Endometrial microvascular endothelial cells (primary cell): ENCODE measurements around the gene PEX7. TPM values are rescaled to one million over a fixed set of nuclear protein-coding genes. Genes with fewer than 3 reads are reported as not detected.
"Not testable (repeated sequence)": the region's sequence is repeated elsewhere in the genome, so short reads cannot be mapped to it uniquely, and the experiment has no call there.

ENCODE experiments used
- in situ Hi-C: cut with HindIII; loops from 2 replicates; pipeline ENCODE4 v1.10.0; 2017; ENCODE audit warnings: low sequenced_read_pairs, low pct_unique_long_range_greater_than_20kb; ENCODE audit errors: inconsistent ontology term
- total RNA-seq: library from RNA; depleted of rRNA; stranded (reverse); fragments of >200 nt; gene quantifications from one replicate; pipeline ENCODE4 v1.2.3, GENCODE V29; 2015; ENCODE audit errors: inconsistent ontology term

Gene PEX7
- total RNA-seq, 1 donor from 2014 or later = 5.6 TPM

DNA sequence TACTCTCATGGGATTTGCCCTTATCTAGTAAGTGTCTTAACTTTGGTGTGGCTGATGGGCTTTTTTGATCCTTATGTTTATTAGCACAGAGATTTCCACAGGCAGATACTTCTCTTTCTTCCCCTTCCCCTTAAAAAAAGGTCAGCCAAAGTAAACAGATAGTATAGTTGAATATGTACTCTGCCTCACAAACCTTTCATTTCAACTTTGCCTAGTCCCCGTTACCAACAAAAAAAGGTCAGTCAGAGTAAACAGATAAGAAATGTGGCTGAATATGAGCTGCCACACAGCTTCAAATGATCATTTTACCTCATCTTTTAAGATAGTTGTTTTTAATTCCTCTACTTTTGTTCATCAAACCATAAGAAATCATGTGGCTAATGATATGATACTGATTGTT lies 65.6 kb downstream of the PEX7 start:
- in situ Hi-C loops = no loop called here

DNA sequence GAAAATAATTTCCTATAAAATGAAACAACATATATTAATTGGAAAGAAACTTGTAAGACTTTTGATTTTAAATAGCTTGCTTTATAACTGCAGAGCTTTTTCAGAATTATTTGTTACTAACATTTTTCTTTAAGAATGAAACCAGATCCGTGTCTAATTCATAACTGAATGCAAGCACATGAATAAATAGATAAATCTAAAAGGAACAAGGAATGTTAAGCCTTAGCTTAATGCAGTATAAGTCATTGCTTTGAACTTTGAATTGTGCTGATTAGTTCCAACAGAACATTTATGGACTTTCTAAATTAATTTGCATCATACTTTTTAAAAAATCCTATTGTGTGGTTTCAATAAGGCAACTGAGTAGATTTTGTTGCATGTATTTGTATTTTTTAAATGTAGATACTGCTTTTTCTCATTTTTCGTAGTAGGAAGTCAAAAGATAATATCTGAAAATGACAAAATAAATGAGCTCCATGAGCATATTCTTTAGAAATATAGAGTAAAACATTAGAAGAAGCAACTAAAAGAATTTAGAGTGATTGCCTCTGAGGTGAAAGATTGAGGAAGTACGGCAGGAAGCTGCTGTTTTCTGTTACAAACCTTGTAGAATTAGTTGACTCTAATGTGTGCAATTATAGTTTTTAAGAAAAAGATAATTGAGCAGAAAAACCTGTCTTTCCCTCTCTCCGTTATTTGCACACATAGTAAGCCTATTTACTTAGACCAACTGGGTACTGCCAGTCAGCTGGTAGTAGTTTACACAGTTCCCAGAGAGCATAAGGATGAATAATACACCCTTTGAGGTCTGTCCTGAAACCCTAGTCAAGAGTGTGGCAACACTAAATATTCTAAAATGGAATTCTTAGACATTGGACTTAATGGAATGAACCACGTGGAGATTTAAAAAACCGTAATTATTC lies 67.1 kb downstream of the PEX7 start:
- in situ Hi-C loops = no loop called here

DNA sequence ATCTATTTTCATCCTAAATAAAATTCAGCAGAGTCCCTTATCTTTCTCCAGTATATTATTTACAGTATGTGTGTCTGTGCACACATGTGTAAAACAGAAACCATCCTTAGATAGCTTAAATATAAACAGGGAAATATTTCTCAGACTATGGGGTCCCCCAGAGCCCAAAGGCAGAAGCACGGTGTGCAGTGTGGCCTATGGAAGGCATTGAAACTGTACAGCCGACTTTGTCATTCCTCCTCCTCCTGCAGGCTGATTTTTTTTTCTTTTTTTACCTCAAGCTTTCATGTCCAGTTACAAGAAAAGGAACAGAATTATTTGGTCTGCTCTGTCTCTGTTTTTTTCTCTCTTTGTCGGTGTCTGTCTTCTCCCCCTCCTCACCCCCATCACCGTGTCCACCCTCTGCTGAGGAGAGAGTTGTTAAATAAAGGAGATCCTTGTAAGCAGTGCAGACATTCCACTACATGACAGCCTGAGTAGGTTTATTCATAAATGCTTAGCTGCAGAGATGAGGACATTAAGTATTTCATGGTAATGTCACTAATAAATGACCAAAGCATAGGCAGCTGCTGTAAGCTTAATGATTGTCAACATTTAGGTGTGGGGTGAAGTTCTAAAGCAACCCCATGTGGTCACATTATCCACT lies 67.9 kb downstream of the PEX7 start:
- in situ Hi-C loops = no loop called here

DNA sequence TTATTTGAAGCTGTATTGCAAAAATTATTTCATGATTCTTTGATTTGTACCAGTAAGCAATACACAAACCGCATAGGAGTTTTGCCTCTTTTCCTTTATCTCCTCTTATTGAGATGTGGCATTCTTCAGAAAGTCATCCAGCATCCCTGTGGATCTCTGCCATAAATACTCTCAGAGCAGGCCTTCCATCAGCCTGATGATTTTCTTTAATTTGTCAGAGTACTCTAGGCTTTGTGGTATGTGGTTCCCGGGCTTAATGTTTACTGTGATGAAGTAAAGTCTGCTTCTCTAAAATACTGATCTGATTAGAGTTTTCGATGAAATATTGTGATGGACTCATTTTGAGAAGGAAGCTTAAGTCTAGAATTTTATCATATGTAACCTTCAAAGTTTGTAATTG lies 68.6 kb downstream of the PEX7 start:
- in situ Hi-C loops = no loop called here

DNA sequence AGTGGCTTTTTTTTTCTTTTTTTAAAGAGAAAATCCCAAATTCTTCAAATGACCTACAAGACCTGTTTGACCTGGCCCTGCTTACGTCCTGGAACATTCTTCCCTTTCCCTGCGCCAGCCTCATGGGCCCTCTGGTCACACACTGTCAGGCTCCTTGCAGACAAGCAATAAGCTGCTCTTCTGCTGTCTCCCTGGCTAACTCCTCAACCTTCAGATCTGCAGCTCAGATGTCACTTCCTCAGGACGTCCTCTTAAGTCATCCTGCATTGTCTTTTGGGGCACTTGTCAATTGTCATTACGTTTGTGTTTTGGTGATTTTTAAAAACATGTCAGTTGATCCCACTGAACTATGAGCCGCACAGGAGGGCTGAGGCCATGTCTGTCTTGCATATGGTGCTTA lies 70.8 kb downstream of the PEX7 start:
- in situ Hi-C loops = no loop called here

DNA sequence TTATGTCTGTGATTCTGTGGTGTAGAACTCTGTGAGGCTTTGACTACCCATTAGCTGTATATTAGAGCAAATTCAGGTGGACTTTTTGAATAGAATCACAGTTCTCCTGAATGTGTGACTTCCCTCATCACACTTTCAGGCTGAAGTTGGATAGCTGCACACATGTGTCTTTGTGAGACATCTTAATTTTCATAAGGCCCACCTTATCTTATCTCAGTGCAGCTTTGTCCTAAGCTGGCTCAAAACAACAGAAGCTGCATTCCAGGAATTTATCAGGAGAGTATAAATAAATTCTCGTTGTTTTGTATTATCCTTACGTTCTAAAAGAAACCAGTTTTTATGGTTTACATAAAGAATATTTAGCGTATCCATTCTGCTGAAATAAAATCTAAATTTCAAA lies 73.5 kb downstream of the PEX7 start:
- in situ Hi-C loops = no loop called here

DNA sequence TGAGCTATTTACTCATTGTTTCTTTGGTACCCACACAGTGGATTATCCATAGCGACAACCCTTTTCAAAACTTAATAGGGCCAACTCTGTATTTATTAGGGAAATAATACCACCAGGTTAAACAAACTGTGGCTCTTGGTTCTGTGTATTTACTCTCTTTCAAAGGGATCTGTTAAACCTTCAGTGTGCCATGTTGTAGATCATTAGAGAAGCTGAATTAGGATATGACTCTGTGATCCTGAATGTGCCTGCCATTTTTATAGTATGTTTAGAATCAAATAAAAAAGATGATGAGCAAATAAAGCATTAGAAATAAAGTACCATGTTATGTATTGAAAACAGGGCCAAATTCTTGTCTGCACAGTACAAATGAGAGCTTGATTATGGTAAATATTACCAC lies 74.7 kb downstream of the PEX7 start:
- in situ Hi-C loops = no loop called here

DNA sequence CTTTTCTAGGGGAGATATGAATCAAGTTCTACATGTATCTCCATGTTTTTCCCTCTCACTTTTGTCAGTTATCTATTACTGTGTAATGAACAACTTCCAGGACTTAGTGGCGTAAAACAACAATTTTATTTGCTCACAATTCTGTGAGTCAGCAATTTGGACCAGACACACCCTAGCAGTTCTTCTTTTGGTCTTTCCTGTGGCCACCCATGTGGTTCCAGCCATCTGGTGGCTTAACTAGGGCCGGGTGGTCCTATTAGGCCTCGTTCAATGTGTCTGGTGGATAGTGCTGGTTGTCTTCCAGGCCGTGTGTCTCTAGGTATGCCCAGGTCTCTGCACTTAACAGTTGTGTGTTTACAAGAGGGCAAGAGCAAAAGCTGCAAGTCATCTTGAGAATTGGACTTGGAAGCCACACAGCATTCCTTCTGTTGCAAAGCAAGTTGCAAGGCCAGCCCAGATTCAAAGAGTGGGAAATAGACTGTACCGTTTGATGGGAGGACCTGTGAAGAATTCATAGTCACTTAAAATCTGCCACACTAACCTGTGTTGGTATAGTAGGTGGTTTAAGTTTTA lies 78.9 kb downstream of the PEX7 start:
- in situ Hi-C loops = no loop called here

DNA sequence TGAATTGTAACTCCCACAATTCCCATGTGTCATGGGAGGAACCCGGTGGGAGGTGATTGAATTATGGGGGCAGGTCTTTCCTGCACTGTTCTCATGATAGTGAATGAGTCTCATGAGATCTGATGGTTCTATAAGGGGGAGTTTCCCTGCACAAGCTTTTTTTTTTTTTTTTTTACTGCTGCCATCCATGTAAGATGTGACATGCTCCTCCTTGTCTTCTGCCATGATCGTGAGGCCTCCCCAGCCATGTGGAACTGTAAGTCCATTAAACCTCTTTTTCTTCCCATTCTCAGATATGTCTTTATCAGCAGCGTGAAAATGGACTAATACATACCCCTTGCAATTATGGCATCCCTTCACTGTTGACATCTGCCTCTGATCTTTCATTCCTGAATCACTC lies 82.1 kb downstream of the PEX7 start:
- in situ Hi-C loops = not testable (repeated sequence)

DNA sequence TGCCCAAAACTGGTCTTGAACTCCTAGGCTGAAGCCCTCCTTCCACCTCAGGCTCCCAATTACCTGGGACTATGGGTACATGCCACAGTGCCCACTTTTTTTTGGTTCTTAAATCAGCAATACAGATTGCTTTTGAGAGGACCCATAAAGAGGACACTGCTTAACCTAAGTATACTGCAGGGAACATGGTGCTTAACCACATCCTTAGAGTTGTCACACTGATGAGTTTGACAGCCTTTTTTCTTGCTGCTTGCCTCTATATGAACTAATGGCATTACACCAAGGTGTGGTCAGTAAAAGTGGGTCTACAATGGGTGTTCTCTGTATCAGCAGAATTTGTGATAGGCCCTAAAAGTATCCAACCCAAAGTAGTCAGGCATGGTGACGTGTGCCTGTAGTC lies 92.6 kb downstream of the PEX7 start:
- in situ Hi-C loops = no loop called here

DNA sequence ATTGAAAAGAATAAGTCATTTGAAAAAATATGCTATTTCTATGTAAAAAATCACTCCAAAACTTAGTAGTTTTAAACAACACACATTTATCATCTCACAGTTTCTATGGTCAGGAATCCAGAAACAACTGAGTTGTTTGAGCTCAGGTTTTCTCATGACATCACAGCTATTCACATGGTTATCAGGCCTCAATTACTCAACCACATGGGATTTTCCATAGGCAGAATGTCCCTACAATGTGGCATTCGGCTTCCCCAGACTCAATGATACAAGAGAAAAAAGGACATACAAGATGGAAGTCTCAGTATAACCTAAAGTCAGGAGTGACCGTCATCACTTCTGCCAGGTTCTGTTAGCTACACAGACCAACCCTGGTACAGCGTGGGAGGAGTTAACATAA lies 96.3 kb downstream of the PEX7 start:
- in situ Hi-C loops = no loop called here

DNA sequence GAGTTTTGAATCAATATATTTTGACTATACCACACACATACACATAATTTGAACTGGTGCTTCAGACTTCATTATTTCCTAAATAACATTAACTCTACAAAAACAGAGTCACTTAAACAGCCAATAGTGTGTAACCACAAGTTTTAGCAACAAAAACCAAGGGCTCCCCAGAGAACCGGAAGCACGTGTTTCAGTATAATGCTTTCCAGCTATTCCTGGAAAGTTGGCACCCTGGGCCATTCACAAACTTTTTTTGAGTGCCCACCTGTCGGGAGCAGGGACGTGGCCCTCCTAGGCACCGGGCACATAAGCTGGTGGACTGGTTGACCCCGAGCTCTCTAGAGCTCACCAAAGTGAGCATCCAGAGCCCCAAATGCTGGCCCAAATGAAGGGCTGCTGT lies 97.8 kb downstream of the PEX7 start:
- in situ Hi-C loops = no loop called here

DNA sequence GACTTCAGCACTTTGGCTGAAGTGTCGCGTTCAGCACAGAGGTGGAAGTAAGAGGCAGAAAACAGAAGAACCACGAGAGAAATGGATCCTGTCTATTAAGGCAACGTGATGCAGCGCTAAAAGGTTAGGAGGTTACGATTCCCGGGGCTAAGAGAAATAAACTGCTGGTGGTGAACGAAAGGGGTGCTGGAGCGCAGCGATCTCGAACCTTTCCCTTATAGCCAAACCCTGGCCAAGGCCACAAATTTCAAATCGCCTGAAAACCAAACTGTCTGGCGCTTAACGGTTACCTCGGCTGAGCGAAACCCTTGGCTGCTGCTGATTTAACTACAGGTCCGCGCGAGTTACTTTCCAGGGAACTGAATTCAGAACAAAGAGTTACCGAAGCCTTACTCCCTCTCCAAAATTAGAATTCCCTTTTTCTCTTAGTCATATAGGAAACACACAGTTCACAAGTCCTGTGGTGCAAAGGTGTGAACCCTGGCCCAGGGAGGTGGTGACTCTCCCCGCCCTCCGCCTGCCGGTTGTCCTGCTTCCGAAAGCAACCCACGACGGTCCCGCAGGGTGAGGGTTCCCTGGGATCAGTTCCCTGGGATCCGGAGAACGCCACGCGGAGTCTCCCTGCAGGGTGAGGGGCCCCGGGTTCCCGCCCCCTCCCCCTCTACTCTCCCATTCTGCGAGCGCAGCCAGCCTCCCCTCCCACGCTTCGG lies 98.4 kb downstream of the PEX7 start:
- in situ Hi-C loops = no loop called here

DNA sequence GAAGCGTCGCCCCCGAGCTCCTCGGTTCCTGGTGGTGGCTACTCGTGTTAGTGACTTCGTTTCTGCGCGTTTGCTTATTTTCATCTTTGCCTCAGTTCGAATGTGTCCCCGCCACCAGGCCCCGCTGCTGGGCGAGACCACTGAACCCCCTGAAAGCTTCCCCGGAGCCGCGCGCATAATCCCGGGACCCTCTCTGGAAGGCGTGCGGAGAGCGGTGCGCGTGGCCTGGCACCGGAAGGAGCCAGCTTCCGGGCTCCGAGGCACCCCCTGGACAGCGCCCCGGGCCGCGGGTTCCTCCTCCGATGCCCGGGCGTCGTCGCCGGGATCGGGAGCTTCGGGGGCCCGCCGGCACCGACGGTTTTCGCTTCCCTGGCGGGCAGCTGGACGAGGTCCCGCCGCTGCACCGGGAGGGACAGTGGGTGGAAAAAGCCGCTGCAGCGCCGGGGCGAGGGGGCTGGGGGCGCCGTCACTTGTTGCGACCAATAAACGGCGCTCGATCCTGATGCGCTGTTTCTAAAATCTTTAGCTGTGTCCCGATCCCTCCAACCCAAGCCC lies 99.1 kb downstream of the PEX7 start:
- in situ Hi-C loops = no loop called here

DNA sequence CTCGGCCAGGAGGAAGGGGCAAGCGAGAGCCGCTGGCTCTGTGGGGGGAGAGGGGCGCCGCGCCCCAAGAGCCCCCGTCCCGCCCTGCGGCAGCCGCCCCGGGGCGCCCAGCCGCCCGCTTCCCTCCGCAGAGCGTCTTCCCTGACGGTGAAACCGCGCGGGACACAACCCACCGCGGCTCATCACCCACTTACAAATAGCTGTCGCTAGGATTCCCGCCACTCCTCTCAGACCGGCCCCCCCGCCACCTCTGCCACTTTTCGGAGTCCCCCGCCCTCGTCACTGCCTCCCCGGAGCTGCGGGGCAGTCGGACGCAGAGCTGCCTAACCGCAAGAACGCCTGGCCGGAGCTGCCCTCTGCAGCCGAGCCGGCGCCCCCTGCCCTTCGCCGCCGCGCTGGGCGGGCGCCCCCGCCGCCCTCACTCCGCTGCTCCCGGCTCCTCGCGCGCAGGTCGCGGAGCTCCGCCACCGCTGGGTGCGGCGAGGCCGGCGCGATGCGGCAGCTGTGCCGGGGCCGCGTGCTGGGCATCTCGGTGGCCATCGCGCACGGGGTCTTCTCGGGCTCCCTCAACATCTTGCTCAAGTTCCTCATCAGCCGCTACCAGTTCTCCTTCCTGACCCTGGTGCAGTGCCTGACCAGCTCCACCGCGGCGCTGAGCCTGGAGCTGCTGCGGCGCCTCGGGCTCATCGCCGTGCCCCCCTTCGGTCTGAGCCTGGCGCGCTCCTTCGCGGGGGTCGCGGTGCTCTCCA lies 99.7 kb downstream of the PEX7 start, which contains the start of gene SLC35D3:
SLC35D3 (plus strand) TSS at position 366 of the 749 bp plus-strand sequence; CDS start at position 494, 128 bp downstream.
- in situ Hi-C loops = no loop called here

DNA sequence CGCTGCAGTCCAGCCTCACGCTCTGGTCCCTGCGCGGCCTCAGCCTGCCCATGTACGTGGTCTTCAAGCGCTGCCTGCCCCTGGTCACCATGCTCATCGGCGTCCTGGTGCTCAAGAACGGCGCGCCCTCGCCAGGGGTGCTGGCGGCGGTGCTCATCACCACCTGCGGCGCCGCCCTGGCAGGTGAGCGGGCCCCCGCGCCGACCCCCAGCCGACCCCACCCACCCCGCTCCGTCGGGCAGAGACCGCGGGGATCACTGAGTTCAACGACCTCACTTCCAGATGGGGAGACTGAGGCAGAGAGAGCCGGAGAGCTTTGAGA lies 100.3 kb downstream of the PEX7 start:
- in situ Hi-C loops = no loop called here

DNA sequence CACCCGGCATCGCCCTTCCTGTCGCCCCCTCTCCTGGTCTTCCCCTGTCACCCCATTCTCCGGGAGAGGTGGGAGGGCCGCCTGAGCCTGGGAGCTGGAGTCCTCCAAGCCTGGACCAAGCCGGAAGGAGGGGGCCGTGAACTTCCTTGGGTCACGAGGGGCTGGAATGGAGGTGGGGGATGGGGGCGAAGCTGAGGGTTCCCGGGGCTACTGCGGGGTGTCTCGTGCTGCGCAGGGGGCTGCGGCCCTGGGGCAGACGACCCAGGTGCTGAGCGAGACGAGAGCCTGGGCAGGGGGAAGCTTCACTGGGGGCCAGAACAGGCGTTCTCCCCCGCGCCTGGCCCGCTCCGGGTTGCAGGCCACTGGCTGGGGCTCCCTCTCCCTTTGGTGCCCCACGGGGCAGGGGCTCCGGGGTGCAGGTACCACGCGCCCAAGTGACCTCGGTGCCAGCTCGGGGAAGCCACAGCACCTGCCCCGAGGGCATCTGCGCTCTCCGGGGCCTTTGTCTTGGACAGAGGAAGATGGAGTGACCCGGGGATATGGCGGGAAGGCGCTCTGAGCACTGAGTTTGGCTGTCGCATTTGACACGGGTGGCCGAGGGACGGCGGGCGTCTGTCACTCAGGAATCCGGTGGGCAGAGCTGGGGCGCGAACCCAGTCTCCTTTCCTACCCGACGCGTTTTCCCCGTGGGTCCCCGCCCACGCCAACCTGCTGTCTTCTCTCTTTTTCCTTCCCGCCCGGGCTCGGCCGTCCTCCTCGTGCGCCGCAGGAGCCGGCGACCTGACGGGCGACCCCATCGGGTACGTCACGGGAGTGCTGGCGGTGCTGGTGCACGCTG lies 100.9 kb downstream of the PEX7 start:
- in situ Hi-C loops = no loop called here
